ENCODE results near the gene ARHGAP18.

DNA sequence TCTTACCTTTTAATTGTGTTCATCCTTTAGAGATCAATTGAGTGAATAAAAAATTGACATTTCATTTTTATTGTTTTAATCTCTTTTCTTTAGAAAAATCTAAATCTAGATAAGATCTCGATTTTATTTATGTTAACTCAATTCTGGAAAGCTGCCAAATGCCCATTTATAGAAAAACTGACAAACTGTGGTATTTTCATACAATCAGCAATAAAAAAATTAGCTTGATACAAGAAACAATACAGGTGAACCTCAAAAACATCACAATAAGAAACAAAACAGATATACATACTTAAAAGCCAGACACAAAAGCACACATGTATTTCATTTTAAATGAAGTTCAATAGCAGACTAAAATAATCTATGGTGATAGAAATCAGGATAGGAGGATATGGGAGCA is 30.0 kb upstream of the ARHGAP18 start:
- TF ChIP-seq, protein P1, sequence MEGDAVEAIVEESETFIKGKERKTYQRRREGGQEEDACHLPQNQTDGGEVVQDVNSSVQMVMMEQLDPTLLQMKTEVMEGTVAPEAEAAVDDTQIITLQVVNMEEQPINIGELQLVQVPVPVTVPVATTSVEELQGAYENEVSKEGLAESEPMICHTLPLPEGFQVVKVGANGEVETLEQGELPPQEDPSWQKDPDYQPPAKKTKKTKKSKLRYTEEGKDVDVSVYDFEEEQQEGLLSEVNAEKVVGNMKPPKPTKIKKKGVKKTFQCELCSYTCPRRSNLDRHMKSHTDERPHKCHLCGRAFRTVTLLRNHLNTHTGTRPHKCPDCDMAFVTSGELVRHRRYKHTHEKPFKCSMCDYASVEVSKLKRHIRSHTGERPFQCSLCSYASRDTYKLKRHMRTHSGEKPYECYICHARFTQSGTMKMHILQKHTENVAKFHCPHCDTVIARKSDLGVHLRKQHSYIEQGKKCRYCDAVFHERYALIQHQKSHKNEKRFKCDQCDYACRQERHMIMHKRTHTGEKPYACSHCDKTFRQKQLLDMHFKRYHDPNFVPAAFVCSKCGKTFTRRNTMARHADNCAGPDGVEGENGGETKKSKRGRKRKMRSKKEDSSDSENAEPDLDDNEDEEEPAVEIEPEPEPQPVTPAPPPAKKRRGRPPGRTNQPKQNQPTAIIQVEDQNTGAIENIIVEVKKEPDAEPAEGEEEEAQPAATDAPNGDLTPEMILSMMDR (IDR thresholded peaks at IDR 0.05) = no peak
- no peak for TF ChIP-seq POLR2A (IDR thresholded peaks at IDR 0.05)
